Measurements from ENCODE around the gene EXOC6B.

EXOC6B gene

DNA sequence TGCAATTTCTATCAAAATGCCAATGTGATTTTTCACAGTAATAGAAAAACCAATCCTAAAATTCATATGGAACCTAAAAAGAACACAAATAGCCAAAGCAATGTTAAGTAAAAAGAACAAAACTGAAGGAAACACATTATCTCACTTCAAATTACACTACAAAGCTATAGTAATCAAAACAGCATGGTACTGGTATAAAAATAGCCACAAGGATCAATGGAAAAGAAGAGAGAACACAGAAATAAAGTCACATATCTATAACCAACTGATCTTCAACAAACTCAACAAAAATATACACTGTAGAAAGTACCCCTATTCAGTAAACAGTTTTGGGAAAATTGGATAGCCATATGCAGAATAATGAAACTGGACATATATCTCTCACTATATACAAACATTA lies 426.0 kb downstream of the EXOC6B start:
- H3K4me1 ChIP-seq (ENCODE audit: control insufficient read depth, insufficient read depth, low read length): peaks cover 3% of the 10 kb centered on the region; the same call in 1 of the 2 replicates
- H3K4me3 ChIP-seq (ENCODE audit: low read depth, low read length): no peak overlapping the region
- no peak overlapping the region for H3K27ac ChIP-seq (ENCODE audit: extremely low read depth, low read depth, low read length)
- ChIA-PET POLR2A (no interaction called here), CTCF (no interaction called here)
- TF ChIP-seq ZBTB8A (tag by site-specific recombination; IDR thresholded peaks at IDR 0.05): no peak
- no peak for TF ChIP-seq ZNF624 (tag by site-specific recombination; IDR thresholded peaks at IDR 0.05)
- TF ChIP-seq YY1 (tag by site-specific recombination; IDR thresholded peaks at IDR 0.05): no peak
- TF ChIP-seq, protein P1, sequence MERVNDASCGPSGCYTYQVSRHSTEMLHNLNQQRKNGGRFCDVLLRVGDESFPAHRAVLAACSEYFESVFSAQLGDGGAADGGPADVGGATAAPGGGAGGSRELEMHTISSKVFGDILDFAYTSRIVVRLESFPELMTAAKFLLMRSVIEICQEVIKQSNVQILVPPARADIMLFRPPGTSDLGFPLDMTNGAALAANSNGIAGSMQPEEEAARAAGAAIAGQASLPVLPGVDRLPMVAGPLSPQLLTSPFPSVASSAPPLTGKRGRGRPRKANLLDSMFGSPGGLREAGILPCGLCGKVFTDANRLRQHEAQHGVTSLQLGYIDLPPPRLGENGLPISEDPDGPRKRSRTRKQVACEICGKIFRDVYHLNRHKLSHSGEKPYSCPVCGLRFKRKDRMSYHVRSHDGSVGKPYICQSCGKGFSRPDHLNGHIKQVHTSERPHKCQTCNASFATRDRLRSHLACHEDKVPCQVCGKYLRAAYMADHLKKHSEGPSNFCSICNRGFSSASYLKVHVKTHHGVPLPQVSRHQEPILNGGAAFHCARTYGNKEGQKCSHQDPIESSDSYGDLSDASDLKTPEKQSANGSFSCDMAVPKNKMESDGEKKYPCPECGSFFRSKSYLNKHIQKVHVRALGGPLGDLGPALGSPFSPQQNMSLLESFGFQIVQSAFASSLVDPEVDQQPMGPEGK (tag by site-specific recombination; IDR thresholded peaks at IDR 0.05): no peak
- no peak for TF ChIP-seq ZNF24 (tag by site-specific recombination; IDR thresholded peaks at IDR 0.05)
- TF ChIP-seq, protein P2, sequence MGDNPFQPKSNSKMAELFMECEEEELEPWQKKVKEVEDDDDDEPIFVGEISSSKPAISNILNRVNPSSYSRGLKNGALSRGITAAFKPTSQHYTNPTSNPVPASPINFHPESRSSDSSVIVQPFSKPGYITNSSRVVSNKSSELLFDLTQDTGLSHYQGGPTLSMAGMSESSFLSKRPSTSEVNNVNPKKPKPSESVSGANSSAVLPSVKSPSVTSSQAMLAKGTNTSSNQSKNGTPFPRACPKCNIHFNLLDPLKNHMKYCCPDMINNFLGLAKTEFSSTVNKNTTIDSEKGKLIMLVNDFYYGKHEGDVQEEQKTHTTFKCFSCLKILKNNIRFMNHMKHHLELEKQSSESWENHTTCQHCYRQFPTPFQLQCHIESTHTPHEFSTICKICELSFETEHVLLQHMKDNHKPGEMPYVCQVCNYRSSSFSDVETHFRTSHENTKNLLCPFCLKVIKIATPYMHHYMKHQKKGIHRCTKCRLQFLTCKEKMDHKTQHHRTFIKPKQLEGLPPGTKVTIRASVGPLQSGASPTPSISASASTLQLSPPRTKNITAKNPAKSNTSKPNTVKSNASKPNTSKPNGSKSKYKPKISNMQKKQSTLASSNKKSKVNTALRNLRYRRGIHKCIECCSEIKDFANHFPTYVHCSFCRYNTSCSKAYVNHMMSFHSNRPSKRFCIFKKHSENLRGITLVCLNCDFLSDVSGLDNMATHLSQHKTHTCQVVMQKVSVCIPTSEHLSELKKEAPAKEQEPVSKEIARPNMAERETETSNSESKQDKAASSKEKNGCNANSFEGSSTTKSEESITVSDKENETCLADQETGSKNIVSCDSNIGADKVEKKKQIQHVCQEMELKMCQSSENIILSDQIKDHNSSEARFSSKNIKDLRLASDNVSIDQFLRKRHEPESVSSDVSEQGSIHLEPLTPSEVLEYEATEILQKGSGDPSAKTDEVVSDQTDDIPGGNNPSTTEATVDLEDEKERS (tag by site-specific recombination; IDR thresholded peaks at IDR 0.05): 0 out of 2 replicates have a peak, but pooled peaks have one; percentile 62
- no peaks in the 10 kb centered on the region for H3K36me3 ChIP-seq (ENCODE audit: control insufficient read depth in 2 of 2, insufficient read depth in 1 of 2, low read length in 2 of 2)
- no peaks in the 10 kb centered on the region for H3K9me3 ChIP-seq (ENCODE audit: control insufficient read depth, insufficient read depth, low read depth, low read length)

DNA sequence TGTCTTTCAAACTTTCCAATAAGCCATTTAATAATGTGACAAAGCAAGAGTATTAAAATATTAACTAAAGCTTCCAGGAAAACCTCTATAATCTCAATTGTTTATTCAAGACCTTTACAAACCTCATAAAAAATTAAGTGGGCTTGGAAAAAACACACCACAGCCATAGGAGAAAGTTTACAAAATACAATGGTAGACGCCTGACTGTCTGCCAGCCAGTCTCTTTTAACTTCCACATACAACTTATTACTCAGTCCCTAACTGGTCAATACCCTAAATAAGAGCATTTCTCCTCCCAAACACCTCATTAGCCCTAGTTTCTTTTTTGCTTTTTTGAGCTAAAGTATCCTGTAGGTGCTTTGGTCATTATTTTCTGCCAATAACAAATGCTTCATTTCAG lies 430.7 kb downstream of the EXOC6B start:
- peaks cover 7% of the 10 kb centered on the region for H3K4me1 ChIP-seq (ENCODE audit: control insufficient read depth, insufficient read depth, low read length)
- CTCF ChIA-PET: interaction anchor here (0.6 kb wide), 1 partner anchor 1156 kb away, joined by 3 read pairs; no protein-coding TSS in a partner anchor
- POLR2A ChIA-PET: no interaction called here
- no peak overlapping the region for H3K27ac ChIP-seq (ENCODE audit: extremely low read depth, low read depth, low read length)
- no peak overlapping the region for H3K4me3 ChIP-seq (ENCODE audit: low read depth, low read length)
- H3K36me3 ChIP-seq (ENCODE audit: control insufficient read depth in 2 of 2, insufficient read depth in 1 of 2, low read length in 2 of 2): no peaks in the 10 kb centered on the region
- H3K9me3 ChIP-seq (ENCODE audit: control insufficient read depth, insufficient read depth, low read depth, low read length): no peaks in the 10 kb centered on the region
- TF ChIP-seq, protein P3, sequence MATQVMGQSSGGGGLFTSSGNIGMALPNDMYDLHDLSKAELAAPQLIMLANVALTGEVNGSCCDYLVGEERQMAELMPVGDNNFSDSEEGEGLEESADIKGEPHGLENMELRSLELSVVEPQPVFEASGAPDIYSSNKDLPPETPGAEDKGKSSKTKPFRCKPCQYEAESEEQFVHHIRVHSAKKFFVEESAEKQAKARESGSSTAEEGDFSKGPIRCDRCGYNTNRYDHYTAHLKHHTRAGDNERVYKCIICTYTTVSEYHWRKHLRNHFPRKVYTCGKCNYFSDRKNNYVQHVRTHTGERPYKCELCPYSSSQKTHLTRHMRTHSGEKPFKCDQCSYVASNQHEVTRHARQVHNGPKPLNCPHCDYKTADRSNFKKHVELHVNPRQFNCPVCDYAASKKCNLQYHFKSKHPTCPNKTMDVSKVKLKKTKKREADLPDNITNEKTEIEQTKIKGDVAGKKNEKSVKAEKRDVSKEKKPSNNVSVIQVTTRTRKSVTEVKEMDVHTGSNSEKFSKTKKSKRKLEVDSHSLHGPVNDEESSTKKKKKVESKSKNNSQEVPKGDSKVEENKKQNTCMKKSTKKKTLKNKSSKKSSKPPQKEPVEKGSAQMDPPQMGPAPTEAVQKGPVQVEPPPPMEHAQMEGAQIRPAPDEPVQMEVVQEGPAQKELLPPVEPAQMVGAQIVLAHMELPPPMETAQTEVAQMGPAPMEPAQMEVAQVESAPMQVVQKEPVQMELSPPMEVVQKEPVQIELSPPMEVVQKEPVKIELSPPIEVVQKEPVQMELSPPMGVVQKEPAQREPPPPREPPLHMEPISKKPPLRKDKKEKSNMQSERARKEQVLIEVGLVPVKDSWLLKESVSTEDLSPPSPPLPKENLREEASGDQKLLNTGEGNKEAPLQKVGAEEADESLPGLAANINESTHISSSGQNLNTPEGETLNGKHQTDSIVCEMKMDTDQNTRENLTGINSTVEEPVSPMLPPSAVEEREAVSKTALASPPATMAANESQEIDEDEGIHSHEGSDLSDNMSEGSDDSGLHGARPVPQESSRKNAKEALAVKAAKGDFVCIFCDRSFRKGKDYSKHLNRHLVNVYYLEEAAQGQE (tag by site-specific recombination; IDR thresholded peaks at IDR 0.05): no peak
- TF ChIP-seq ZNF211 (tag by site-specific recombination; IDR thresholded peaks at IDR 0.05; ENCODE audit: low read depth) (no peak), ZNF239 (tag by site-specific recombination; IDR thresholded peaks at IDR 0.05) (no peak), ZFP41 (tag by site-specific recombination; IDR thresholded peaks at IDR 0.05; ENCODE audit: borderline replicate concordance) (no peak), ZNF248 (tag by site-specific recombination; IDR thresholded peaks at IDR 0.05) (no peak)
- TF ChIP-seq, protein P4, sequence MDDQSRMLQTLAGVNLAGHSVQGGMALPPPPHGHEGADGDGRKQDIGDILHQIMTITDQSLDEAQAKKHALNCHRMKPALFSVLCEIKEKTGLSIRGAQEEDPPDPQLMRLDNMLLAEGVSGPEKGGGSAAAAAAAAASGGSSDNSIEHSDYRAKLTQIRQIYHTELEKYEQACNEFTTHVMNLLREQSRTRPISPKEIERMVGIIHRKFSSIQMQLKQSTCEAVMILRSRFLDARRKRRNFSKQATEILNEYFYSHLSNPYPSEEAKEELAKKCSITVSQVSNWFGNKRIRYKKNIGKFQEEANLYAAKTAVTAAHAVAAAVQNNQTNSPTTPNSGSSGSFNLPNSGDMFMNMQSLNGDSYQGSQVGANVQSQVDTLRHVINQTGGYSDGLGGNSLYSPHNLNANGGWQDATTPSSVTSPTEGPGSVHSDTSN (CRISPR knock-in tag; IDR thresholded peaks at IDR 0.05): no peak
